HG03135 (cell line): ENCODE results near the gene TRAF6.
"Not testable (repeated sequence)": the region's sequence is repeated elsewhere in the genome, so short reads cannot be mapped to it uniquely, and the experiment has no call there.

Source experiments
- ATAC-seq: cut with Tn5 transposase; IDR thresholded peaks from one replicate; pipeline ENCODE4 v1.9.1; 2021; ENCODE audit warnings: mild to moderate bottlenecking, moderate library complexity; ENCODE audit not compliant: unreplicated experiment

The TRAF6 gene

DNA sequence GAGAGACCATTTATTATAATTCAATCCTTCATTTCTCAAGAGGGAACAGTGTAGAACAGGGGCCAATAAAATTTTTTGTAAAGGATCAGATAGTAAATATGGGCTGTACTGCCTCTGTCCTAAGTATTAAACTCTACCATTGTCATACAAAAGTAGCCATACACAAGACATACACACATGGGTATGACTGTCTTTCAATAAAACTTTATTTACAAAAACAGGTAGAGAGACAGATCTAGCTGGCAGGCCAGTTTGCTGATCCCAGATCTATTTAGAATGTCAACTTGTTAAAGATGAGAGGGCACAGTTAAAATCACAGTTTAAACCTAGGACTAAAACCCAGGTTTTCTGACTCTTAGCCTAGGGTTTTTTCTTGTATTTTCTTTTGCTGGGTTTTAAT lies 16.7 kb downstream of the TRAF6 start:
- no peak for ATAC-seq

DNA sequence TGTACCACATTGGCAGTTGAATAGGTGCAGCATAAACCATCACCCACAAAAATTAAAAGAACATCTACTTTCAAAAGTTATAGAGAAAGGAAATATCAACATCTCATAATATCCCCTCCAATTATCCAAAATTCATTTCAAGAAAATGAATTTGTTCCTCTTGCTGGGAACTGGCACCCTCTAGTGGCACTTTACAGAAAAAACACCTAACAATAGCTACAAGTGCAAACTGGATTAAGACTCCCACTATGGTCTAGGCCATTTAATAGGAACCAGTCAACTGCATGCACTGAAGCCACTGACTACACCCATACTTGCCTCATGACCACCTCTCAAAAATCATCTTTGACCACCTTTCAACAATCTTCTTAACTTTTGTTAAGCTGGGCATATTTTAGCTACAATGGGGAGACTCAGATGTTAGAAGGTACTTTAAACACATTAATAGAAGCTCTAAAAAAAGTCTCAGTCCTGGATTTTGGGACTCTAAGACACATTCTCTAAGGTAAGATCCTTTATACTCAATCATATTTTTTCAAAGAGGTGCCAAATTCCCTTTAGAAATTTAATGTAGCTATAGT lies 17.3 kb downstream of the TRAF6 start:
- no peak for ATAC-seq

DNA sequence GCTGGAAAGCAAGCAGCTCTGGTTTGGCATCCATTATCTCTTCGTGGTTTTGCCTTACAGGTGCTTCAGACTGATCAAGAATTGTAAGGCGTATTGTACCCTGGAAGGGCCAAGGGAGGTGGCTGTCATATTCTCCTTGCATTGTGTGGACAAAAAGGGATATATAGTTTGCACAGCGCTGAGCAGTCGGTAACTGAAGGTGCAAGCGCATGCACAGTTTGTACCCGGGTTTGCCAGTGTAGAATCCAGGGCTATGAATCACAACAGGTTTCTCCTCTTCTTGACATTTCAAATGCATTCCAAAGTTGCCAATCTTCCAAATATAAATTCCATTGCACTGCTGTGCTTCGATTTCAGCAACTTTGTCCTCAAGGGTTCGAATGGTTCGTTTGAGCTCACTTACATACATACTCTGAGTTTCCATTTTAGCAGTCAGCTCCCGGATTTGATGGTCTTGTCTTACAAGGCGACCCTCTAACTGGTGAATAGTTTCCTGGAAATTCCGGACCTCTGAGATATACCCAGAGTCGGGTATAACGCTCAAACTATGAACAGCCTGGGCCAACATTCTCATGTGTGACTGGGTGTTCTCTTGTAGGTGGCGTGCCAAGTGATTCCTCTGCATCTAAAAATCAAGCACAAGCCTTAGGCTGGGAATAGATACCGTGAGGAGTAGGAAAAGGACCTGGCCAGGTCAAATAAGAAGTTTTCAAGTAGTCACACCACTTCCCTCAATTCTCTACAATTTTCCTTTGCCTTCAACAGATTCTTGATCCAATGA lies 19.9 kb downstream of the TRAF6 start:
- no peak for ATAC-seq

DNA sequence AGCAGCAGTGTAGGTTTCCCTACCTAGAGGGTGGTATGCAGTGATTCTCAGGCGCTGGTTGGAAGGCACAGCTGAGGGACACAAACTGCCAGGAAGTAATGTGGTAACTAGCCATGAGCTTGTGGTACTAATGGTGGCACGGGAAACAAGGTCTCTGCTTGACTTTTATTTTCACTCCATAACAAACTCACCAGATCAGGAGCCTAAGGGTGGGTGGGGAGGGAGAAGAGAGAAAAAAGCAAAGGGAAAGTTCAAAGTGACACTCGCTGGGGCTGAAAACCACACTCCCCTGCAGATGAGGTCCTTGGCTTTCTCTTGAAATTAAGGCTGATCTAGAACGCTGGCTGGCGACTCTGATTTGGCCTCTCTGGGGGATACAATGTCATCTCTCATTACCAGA lies 22.0 kb downstream of the TRAF6 start:
- ATAC-seq = no peak

DNA sequence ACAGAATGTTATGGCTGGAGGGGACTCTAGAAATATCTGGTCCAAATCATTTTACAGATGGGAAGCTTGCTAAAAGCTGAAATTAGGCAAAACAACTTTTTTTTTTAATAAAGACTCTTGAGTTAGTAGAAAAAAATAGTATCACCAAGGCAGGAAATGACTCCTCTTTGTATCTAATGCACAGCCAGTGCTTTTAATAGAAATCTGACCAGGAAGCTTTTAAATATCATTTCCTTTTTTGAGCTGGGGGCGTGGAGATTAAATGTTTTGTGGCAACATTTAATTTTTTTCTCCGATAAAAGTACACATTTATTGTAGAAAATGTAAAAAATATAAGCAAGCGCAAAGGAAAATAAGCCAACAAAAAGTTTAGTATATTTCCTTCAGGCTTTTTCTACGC lies 22.5 kb downstream of the TRAF6 start:
- no peak for ATAC-seq

DNA sequence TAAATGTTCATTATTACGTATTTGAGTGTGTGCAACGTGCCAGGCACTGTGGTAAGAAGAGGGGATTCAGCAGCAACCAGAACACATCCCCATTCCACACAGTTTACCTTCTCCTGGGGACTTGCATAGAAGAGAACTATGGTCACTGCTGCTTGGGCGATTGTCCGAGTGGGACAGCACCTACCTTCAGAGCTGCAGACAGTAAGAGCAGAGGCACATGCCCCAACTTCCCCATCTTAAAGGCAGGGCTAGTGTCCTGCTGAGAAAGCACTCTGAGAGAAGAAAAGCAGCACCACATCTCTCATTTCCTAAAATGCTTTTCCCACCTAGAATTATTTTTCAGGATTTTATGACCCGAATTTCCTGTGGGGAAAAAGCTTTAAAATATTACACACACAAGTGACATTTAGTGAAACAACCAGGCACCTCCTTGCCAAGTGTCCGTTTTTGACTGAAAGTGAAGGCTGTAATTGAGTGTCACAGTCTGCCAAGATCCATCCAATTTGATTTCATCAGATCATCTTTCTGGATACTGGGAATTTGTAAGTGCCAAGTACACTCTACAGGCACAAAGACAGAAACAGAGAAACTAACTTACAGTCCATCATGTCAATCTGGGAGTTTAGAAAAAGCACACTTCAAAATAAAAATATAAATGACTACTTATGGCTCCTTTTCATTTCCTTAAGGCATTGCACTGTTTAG lies 24.6 kb downstream of the TRAF6 start:
- no peak for ATAC-seq

DNA sequence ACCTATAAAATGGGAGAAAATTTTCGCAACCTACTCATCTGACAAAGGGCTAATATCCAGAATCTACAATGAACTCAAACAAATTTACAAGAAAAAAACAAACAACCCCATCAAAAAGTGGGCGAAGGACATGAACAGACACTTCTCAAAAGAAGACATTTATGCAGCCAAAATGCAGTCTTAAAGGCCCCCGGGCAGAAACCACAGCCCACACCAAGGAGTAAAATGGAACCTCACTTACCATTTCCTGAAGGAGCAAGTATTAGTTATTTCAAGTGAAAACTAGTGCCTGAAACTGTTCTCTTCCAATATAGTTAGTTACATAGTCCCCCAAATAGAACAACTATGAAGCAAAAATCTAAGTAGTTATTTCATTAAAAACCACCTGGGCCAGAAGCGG lies 27.0 kb downstream of the TRAF6 start:
- ATAC-seq = not testable (repeated sequence)

DNA sequence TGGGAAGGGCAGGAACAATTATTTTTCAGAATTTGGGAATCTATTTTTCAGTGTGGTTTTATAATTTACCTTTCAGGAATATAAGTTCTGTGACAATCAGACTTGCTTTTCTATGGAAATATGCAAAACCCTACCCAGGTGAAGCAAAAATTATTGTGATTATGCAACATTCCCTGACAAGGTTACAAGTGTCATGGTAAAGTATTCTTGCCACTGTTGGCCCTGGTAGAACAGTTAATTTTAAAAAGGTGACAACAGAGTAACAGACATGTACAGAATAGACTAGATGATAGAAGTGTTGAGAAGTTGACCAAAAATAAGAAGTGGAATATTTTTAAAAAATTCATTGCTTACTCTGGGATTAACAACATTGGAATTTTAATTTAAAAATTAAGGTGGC lies 29.2 kb downstream of the TRAF6 start:
- ATAC-seq = no peak

DNA sequence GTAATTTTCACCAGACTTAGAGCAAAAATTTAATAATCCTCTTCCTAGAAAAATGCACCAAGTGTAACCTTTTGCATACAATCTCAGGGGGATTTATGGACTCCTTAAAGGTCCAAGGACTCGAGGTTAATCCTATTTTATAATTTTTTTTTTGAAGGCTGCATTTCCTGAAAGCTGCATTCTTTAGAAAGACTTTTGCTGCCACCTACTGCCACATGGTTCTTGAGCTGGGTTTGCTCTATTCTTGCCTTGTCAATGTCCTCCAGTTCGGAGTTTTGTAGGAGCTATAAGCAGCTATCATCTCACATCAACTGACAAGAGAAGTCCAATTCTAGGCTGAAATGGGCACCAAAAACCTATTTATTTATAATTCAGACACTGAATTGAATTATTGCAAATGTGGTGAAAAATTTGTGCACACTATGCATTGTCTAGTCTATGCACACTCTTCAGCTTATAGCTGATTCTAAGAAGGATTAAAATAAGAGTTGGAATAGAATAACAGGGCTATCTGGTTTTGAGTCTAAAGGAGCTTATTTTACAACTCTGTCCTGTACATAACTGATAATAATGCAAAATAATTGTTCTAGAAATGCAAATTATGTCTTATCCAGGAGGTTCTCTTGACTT lies 31.3 kb downstream of the TRAF6 start:
- no peak for ATAC-seq

DNA sequence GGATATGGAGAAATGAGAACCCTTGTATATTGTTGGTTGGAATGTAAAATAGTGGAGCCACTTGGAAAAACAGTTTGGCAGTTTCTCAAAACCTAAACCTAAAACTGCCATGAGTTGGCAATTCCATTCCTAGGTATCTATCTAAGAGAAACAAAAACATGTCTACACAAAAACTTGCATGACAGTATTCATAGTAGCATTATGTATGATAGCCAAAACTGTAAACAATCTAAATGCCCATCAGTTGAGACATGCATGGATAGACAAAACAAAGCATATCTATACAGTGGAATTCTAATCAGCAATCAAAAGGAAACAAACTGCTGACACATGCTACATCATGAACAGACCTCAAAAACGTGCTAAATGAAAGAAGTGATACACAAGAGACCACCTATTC lies 34.9 kb downstream of the TRAF6 start:
- no peak for ATAC-seq

DNA sequence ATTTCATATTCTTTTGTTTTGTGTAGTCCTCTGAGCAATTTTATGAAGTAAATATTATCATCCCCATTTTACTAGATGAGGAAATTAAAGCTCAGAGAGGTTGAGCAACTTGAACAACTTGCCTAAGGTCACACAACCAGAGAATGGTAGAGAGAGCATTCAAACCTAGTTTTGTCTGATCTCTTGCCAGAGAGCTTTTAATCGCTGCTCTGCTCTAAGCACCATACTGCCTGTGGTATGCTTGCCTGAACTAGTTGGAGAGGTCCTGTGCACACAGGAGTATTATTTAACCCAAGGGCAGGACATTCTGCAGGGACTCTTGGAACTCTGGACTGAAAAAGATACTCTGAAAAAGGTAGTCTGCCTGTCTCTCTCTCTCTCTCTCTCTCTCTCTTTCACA lies 38.5 kb downstream of the TRAF6 start:
- no peak for ATAC-seq

DNA sequence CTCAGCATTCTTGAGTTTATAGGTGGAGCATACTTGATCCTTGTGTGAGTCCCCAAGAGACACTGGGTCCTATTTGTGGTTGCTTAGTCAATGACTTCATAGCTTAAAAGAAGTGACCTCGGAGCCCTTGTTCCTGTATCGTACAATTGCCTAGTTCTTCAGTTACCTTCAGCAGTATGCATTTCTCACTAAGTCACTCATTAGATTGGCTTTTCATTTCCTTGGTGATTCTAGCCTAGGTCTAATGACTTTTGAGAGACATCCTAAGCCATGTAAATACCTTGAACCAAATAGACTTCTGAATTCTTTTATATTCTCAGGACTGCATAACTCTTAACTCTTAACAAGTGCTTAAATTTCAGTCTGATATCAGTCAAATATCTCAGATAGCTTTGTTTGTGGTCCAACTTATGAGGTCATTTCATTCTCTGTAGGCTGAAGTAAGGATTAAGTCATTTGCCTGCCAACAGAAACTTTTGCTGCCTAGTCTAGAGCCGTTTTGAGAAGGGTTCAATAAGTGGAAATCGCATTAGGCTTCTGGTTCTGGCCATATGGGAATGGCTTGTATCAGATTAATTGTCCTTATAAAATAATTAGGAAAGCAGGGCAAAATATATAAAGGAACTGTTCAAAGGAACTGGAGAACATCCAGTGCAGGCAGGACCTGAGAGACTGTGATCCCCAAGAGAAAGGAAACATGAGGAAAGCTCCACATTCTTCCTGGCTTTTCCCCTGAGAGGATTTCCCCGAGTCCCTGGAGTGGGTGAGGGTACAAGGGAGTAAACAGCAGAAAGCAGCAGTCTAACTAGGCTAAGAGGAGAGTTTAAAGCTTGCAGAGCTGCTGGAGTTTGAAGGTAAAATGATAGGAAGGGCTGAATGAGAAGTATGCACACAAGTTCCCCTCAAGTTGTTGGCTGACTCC lies 39.9 kb downstream of the TRAF6 start:
- no peak for ATAC-seq

DNA sequence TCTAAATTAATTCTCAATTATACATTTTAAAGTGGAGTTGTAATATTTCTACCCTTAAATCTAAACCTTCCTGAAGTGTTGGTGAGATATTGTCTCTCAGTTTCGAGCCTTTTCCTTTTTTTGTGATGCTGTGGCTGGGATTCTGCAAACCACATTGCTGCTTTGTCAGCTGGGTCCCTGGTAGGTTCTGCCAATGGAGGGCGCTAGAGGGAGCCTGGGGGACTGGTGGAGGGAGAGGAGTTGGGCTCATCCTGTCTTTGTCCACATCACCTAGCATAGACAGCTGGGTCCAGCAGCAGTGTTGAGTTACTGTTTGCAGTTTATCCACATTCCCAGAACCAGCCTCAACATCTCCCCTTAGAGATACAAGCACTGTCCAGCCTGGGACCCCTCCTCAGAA lies 41.0 kb downstream of the TRAF6 start:
- ATAC-seq = no peak

DNA sequence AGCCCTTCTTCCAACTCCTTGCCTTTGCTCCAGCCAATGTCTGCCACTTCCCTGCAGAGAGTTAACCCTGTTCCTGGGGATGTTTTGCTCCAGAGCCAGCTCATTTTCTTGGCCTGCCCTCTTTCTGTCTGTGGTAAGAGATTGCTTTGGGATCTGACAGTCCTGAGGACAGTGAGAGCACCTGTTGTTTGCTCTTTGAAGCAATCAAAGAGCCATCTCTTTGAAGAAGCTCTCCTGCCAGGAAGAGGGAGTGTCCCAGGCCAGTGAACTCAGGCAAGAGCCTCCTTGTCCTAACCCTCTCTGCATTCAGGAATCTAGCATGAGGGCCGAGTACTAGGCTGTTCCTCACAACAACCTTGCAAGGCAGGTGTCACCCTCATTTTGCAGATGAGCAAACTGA lies 42.2 kb downstream of the TRAF6 start:
- ATAC-seq = no peak

DNA sequence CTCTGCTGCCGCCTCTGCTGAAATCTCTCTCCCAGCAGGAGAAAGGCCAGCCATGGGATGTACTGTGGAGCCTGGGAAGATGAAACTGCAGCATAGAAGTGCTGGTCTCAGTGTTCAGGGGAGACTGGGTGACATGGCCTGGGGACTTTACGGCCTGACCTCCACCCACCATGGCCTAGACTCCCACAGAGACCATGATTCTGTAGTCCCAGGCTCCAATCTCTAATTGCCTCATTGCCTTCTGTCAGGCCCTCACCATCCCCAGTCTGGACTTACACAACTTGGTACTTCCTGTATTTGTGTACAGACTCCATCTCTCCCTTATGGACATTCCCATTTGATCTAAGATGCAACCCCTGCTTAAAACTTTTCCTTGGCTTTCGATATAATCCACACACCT lies 43.1 kb downstream of the TRAF6 start:
- ATAC-seq = no peak

DNA sequence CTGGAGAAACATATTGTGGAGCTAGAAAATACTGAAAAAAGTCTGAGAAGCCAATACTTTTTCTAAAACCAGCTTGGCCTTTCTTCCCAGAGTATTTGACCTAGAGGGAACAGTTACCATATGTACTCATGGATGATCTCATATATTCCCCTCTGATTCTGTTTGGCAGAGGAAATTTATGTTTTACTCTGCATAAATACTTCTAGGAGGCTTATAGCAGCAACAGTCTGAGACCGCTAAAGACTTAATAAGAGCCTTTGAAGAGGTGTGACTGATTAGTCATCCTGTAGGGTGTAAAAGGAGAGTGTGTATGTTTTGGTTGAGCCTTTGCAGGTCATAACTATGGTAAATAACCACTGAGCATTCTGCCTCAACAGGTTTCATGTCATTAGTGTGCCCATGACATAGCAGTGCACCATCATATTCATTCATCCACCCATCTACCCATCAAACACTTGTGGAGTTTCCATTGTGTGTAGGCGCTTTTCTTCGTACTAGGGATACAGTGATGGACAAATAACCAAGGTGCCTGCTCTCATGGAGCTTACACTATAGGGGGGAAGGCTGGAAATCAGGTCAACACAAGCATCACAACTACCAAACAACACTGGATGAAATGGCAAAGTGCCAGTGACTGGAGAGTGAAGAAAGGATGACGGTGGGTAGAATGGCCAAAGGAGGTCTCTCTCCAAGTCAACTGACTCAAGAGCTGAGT lies 44.5 kb downstream of the TRAF6 start:
- no peak for ATAC-seq

DNA sequence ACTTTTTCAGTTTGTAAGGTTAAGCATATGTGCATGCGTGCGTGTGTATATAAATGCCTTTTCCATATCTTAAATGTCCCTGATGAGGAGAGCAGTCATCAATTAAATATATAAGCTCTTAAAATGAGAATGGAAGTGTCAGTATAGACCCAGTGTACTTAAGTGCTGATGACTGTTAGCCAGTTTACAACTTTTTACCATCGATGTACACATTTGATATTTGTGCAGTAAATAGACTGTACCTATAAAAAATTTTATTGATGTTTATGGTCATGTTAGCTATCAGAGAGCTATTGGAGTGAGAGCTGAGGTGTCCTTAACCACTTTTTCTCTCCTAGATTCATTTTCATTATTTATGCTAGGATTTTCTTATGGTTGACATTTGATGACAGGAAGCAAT lies 45.4 kb downstream of the TRAF6 start:
- no peak for ATAC-seq

DNA sequence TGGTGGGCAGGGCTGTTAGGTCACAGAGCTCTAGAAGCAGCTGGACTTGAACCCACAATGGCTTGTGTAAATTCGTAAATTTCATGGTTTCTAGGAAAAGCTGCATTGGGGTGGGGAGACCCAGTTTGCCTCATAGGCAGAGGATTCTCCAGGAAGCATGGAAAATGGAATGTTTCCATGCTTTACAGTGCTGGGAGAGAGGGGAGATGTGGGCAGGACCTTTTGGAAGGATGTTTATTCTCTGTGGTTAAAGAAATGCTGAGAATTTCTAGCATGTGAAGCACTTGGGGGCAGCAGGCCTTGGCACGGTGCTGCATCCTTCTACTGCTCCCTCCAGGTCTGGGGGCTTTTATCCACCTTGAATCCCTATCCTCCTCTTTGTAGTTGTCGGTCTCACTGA lies 46.3 kb downstream of the TRAF6 start:
- ATAC-seq = no peak

DNA sequence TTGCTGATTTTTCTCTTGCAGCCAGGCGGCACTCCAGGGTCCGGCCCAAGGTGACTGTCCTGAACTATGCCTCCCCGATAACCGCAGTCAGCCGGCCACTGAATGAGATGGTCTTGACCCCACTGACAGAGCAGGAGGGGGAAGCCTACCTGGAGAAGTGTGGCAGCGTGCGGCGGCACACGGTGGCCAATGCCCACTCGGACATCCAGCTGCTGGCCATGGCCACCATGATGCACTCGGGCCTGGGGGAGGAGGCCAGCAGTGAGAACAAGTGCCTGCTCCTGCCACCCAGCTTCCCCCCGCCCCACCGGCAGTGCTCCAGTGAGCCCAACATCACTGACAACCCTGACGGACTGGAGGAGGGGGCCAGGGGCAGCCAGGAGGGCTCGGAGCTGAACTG lies 47.8 kb downstream of the TRAF6 start:
- no peak for ATAC-seq

DNA sequence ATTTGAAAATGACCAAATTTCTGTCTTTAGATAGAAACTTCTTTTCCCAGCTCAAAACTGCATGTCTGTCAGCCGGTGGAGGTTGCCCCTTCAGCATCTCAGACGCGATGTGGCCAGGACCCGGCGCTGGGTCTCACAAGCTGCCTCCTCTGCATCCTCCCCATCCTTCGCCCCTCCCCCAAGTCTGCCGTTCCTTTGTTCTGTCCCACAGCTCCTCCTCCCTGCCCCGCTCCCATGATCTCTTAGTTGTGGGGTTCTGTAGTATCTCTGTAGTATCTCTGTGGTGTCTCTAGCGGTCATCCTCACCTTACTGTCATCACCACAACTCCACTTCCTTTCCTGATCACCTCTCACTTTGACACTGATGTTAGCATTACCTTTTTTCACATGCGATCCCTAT lies 49.9 kb downstream of the TRAF6 start:
- no peak for ATAC-seq
